Measurements from ENCODE around the gene SPDYE5. TPM values are rescaled to one million over a fixed set of nuclear protein-coding genes. Genes with fewer than 3 reads are reported as not detected.

Gene SPDYE5
- total and polyA plus RNA-seq, 9 of the 15 experiments (the other 6 are each of a cell fraction or from before 2014, with no cell fraction given), result 0.07 to 0.28 (median 0.13) TPM; not detected in 6

DNA sequence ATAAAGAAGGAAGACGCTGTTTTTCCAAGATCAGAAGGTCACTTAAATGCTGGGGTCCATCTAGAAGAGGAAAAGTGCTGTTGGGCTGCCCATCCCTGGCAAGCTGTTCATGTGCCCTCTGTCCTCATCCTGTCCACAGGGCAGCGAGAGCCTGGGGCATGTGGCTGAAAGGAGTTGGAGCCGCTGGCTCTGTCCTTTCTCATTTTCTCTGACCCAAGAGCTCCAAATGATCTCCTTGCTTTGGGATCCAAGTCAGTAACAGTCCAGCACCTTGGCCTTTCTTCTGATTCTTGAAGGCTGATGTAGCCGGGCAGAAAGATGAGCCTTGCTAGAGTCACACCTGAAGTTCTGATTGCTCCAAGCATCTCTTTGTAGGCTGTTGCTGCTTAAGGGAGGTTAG is 44.4 kb downstream of the SPDYE5 start (continued):
- TF ChIP-seq, protein P1, sequence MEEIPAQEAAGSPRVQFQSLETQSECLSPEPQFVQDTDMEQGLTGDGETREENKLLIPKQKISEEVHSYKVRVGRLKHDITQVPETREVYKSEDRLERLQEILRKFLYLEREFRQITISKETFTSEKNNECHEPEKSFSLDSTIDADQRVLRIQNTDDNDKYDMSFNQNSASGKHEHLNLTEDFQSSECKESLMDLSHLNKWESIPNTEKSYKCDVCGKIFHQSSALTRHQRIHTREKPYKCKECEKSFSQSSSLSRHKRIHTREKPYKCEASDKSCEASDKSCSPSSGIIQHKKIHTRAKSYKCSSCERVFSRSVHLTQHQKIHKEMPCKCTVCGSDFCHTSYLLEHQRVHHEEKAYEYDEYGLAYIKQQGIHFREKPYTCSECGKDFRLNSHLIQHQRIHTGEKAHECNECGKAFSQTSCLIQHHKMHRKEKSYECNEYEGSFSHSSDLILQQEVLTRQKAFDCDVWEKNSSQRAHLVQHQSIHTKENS (CRISPR knock-in tag; IDR thresholded peaks at IDR 0.05), result no peak
- no peak for TF ChIP-seq NCOR1 (IDR thresholded peaks at IDR 0.05)

DNA sequence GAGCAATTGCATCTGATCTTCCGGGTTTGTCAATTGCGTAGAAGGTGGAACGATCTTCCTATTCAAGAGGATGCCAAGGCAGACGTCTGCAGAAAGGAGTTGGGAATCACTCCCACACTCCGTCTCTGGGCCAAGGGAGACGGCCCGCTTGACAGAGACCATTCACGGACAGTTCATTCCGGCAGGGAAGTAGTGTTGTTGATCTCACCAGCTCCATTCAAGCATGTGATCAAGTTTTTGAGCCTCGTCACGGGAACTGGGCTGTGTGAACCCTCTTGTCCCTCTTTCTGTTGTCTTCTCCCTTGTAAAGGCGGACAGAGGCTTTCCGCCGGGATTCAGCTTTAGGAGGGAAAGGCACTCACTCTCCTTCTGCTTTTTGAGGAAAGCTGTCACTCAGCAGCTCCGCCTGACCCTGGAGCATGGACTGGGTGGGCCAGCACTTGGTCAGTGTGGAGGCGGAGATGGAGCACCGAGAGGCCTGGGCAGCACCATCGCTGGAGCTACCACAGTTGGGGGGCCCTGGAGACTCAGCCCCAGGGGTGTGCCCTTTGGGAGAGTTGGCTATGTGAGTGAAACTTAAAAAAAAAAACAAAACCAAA is 44.9 kb downstream of the SPDYE5 start:
- H3K27me3 ChIP-seq (ENCODE audit: control insufficient read depth in 2 of 2, insufficient read depth in 2 of 2, low read length in 2 of 2), result no peaks in the 10 kb centered on the region
- BruUV-seq (replicated peaks), result no TSS peak
- no peak overlapping the region for H3K4me3 ChIP-seq
- no peak overlapping the region for H3K4me2 ChIP-seq (ENCODE audit: insufficient read depth, low read length)
- intact Hi-C loops (cut with micrococcal nuclease), result no loop called here
- no peak for DNase-seq (ENCODE audit: extremely low read depth in 1 of 4, low spot score in 3 of 4)
- WGBS (ENCODE audit: insufficient coverage, low coverage, missing lambda C conversion rate), result 73% methylated on average over 18 of the region's 18 CpGs
- no peak for ATAC-seq
- H3K9me3 ChIP-seq (replicated peaks; ENCODE audit: control insufficient read depth, insufficient read depth, low read depth, low read length), result no peaks in the 10 kb centered on the region
- CTCF ChIA-PET (ENCODE audit: low intra/inter-chr PET ratio), result no interaction called here
- peaks cover 4 to 6% of the 10 kb centered on the region in 2 experiments for H3K4me1 ChIP-seq (replicated peaks in 1 of 2; ENCODE audit: control insufficient read depth in 2 of 2, insufficient read depth in 2 of 2, low read length in 2 of 2)
- H4K20me1 ChIP-seq (replicated peaks; ENCODE audit: control insufficient read depth, insufficient read depth, low read length), result no peaks in the 10 kb centered on the region
- peaks cover 4% of the 10 kb centered on the region; the same call in 2 of the 3 replicates for H3K36me3 ChIP-seq (ENCODE audit: control insufficient read depth, insufficient read depth, low read length)
- no peaks in the 10 kb centered on the region for H3K79me2 ChIP-seq (ENCODE audit: control insufficient read depth, insufficient read depth, low read length)
- no peaks in the 10 kb centered on the region for H3K9me1 ChIP-seq (ENCODE audit: control insufficient read depth, insufficient read depth, low read length)
- POLR2A ChIA-PET, result interaction anchor here (0.9 kb wide), 1 partner anchor 65 kb away, joined by 3 read pairs; no protein-coding TSS in a partner anchor
- FAIRE-seq, result no peak
- no peak overlapping the region for H3K9ac ChIP-seq (ENCODE audit: insufficient read depth in 1 of 2, low read depth in 2 of 2, low read length in 2 of 2)
- in situ Hi-C loops (cut with MboI), result no loop called here
- no peak overlapping the region for H3K27ac ChIP-seq (ENCODE audit: extremely low read depth, low read depth, low read length)
- no peak overlapping the region for H2AFZ ChIP-seq (ENCODE audit: low read depth, low read length)
- TF ChIP-seq SPI1 (IDR thresholded peaks at IDR 0.05; ENCODE audit: borderline replicate concordance, low read depth, low read length) (no peak), NFIX (CRISPR knock-in tag; IDR thresholded peaks at IDR 0.05; ENCODE audit: low read depth) (no peak), U2AF1 (optimal IDR thresholded peaks at IDR 0.05; ENCODE audit: low read depth, low read length) (no peak), ZNF184 (CRISPR knock-in tag; IDR thresholded peaks at IDR 0.05) (no peak)
- TF ChIP-seq, protein P2, sequence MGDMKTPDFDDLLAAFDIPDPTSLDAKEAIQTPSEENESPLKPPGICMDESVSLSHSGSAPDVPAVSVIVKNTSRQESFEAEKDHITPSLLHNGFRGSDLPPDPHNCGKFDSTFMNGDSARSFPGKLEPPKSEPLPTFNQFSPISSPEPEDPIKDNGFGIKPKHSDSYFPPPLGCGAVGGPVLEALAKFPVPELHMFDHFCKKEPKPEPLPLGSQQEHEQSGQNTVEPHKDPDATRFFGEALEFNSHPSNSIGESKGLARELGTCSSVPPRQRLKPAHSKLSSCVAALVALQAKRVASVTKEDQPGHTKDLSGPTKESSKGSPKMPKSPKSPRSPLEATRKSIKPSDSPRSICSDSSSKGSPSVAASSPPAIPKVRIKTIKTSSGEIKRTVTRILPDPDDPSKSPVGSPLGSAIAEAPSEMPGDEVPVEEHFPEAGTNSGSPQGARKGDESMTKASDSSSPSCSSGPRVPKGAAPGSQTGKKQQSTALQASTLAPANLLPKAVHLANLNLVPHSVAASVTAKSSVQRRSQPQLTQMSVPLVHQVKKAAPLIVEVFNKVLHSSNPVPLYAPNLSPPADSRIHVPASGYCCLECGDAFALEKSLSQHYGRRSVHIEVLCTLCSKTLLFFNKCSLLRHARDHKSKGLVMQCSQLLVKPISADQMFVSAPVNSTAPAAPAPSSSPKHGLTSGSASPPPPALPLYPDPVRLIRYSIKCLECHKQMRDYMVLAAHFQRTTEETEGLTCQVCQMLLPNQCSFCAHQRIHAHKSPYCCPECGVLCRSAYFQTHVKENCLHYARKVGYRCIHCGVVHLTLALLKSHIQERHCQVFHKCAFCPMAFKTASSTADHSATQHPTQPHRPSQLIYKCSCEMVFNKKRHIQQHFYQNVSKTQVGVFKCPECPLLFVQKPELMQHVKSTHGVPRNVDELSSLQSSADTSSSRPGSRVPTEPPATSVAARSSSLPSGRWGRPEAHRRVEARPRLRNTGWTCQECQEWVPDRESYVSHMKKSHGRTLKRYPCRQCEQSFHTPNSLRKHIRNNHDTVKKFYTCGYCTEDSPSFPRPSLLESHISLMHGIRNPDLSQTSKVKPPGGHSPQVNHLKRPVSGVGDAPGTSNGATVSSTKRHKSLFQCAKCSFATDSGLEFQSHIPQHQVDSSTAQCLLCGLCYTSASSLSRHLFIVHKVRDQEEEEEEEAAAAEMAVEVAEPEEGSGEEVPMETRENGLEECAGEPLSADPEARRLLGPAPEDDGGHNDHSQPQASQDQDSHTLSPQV (IDR thresholded peaks at IDR 0.05), result no peak
- TF ChIP-seq, protein P3, sequence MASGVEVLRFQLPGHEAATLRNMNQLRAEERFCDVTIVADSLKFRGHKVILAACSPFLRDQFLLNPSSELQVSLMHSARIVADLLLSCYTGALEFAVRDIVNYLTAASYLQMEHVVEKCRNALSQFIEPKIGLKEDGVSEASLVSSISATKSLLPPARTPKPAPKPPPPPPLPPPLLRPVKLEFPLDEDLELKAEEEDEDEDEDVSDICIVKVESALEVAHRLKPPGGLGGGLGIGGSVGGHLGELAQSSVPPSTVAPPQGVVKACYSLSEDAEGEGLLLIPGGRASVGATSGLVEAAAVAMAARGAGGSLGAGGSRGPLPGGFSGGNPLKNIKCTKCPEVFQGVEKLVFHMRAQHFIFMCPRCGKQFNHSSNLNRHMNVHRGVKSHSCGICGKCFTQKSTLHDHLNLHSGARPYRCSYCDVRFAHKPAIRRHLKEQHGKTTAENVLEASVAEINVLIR (CRISPR knock-in tag; IDR thresholded peaks at IDR 0.05), result no peak
- TF ChIP-seq, protein P4, sequence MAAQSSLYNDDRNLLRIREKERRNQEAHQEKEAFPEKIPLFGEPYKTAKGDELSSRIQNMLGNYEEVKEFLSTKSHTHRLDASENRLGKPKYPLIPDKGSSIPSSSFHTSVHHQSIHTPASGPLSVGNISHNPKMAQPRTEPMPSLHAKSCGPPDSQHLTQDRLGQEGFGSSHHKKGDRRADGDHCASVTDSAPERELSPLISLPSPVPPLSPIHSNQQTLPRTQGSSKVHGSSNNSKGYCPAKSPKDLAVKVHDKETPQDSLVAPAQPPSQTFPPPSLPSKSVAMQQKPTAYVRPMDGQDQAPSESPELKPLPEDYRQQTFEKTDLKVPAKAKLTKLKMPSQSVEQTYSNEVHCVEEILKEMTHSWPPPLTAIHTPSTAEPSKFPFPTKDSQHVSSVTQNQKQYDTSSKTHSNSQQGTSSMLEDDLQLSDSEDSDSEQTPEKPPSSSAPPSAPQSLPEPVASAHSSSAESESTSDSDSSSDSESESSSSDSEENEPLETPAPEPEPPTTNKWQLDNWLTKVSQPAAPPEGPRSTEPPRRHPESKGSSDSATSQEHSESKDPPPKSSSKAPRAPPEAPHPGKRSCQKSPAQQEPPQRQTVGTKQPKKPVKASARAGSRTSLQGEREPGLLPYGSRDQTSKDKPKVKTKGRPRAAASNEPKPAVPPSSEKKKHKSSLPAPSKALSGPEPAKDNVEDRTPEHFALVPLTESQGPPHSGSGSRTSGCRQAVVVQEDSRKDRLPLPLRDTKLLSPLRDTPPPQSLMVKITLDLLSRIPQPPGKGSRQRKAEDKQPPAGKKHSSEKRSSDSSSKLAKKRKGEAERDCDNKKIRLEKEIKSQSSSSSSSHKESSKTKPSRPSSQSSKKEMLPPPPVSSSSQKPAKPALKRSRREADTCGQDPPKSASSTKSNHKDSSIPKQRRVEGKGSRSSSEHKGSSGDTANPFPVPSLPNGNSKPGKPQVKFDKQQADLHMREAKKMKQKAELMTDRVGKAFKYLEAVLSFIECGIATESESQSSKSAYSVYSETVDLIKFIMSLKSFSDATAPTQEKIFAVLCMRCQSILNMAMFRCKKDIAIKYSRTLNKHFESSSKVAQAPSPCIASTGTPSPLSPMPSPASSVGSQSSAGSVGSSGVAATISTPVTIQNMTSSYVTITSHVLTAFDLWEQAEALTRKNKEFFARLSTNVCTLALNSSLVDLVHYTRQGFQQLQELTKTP (IDR thresholded peaks at IDR 0.05; ENCODE audit: low read depth in 1 of 2, partially characterized antibody in 2 of 2), result no peak

Measured in K562 (cell line).